ENCODE data around the gene OR8D1. TPM values are rescaled to one million over a fixed set of nuclear protein-coding genes. Genes with fewer than 3 reads are reported as not detected.

The OR8D1 gene
- total and polyA plus RNA-seq, 9 of the 15 experiments (the other 6 are each of a cell fraction or from before 2014, with no cell fraction given): 0.08 to 0.55 TPM; not detected in 7

DNA sequence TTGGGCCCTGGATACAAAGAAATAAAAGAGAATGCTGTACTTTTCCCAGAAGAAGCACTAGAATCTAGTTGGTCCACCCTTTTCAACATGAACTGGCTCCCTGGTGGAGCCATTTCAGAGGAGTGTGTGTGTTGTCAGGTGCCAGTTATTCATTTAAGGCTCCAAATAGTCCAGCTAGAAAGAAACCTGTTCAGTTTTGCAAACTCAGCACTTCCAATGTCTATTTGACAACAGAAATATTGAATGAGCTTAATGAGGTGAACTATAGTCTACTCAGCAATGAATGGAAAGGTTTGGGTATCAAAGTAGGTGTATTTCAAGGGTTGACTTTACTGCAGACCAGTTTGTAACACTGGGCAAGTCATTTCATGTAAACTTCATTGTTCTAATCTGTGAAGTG is 2.1 kb downstream of the OR8D1 start (continued):
- TF ChIP-seq ZNF253 (CRISPR knock-in tag; conservative IDR thresholded peaks at IDR 0.05): no peak

GRCh38 chr11:124311269-124311668 is 2.5 kb downstream of the OR8D1 start:
- in situ Hi-C loops (cut with MboI) (no loop called here), intact Hi-C loops (cut with micrococcal nuclease) (no loop called here)
- ATAC-seq (no peak), DNase-seq (ENCODE audit: extremely low read depth in 1 of 4, low spot score in 3 of 4) (no peak), FAIRE-seq (no peak)
- Histone ChIP-seq H3K79me2 (ENCODE audit: control insufficient read depth, insufficient read depth, low read length) (no peaks in the 10 kb centered on the region), H3K9me1 (ENCODE audit: control insufficient read depth, insufficient read depth, low read length) (no peaks in the 10 kb centered on the region), H3K4me3 (no peak overlapping the region), H3K36me3 (ENCODE audit: control insufficient read depth, insufficient read depth, low read length) (no peaks in the 10 kb centered on the region), H3K27ac (ENCODE audit: extremely low read depth, low read depth, low read length) (no peak overlapping the region), H3K4me2 (ENCODE audit: insufficient read depth, low read length) (no peak overlapping the region), H3K9me3 (replicated peaks; ENCODE audit: control insufficient read depth, insufficient read depth, low read depth, low read length) (no peaks in the 10 kb centered on the region), H2AFZ (ENCODE audit: low read depth, low read length) (no peak overlapping the region), H4K20me1 (replicated peaks; ENCODE audit: control insufficient read depth, insufficient read depth, low read length) (no peaks in the 10 kb centered on the region), H3K27me3 (ENCODE audit: control insufficient read depth in 2 of 2, insufficient read depth in 2 of 2, low read length in 2 of 2) (no peaks in the 10 kb centered on the region), H3K9ac (ENCODE audit: insufficient read depth in 1 of 2, low read depth in 2 of 2, low read length in 2 of 2) (no peak overlapping the region), H3K4me1 (replicated peaks in 1 of 2; ENCODE audit: control insufficient read depth in 2 of 2, insufficient read depth in 2 of 2, low read length in 2 of 2) (peaks cover 0 to 6% of the 10 kb centered on the region in 2 experiments; a peak in 2 of 5 replicates)
- CTCF ChIA-PET (ENCODE audit: low intra/inter-chr PET ratio): no interaction called here
- 74% methylated on average over 5 of the region's 5 CpGs for WGBS (ENCODE audit: insufficient coverage, low coverage, missing lambda C conversion rate)
- BruUV-seq (replicated peaks): no TSS peak
- POLR2A ChIA-PET: no interaction called here
- TF ChIP-seq, protein P1, sequence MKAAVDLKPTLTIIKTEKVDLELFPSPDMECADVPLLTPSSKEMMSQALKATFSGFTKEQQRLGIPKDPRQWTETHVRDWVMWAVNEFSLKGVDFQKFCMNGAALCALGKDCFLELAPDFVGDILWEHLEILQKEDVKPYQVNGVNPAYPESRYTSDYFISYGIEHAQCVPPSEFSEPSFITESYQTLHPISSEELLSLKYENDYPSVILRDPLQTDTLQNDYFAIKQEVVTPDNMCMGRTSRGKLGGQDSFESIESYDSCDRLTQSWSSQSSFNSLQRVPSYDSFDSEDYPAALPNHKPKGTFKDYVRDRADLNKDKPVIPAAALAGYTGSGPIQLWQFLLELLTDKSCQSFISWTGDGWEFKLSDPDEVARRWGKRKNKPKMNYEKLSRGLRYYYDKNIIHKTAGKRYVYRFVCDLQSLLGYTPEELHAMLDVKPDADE (conservative IDR thresholded peaks at IDR 0.05; ENCODE audit: control insufficient read depth, low read depth, low read length): no peak
- TF ChIP-seq, protein P2, sequence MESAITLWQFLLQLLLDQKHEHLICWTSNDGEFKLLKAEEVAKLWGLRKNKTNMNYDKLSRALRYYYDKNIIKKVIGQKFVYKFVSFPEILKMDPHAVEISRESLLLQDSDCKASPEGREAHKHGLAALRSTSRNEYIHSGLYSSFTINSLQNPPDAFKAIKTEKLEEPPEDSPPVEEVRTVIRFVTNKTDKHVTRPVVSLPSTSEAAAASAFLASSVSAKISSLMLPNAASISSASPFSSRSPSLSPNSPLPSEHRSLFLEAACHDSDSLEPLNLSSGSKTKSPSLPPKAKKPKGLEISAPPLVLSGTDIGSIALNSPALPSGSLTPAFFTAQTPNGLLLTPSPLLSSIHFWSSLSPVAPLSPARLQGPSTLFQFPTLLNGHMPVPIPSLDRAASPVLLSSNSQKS (CRISPR knock-in tag; IDR thresholded peaks at IDR 0.05): no peak
- TF ChIP-seq ZSCAN29 (IDR thresholded peaks at IDR 0.05) (no peak), ZNF707 (CRISPR knock-in tag; conservative IDR thresholded peaks at IDR 0.05) (no peak), EHMT2 (IDR thresholded peaks at IDR 0.05) (no peak), SRSF7 (optimal IDR thresholded peaks at IDR 0.05; ENCODE audit: low read depth, low read length) (no peak), CBX2 (IDR thresholded peaks at IDR 0.05; ENCODE audit: insufficient read depth, low read length, poor library complexity, severe bottlenecking) (no peak), ZNF668 (CRISPR knock-in tag; IDR thresholded peaks at IDR 0.05) (no peak), HOXB6 (CRISPR knock-in tag; IDR thresholded peaks at IDR 0.05; ENCODE audit: borderline replicate concordance) (no peak)
- TF ChIP-seq, protein P3, sequence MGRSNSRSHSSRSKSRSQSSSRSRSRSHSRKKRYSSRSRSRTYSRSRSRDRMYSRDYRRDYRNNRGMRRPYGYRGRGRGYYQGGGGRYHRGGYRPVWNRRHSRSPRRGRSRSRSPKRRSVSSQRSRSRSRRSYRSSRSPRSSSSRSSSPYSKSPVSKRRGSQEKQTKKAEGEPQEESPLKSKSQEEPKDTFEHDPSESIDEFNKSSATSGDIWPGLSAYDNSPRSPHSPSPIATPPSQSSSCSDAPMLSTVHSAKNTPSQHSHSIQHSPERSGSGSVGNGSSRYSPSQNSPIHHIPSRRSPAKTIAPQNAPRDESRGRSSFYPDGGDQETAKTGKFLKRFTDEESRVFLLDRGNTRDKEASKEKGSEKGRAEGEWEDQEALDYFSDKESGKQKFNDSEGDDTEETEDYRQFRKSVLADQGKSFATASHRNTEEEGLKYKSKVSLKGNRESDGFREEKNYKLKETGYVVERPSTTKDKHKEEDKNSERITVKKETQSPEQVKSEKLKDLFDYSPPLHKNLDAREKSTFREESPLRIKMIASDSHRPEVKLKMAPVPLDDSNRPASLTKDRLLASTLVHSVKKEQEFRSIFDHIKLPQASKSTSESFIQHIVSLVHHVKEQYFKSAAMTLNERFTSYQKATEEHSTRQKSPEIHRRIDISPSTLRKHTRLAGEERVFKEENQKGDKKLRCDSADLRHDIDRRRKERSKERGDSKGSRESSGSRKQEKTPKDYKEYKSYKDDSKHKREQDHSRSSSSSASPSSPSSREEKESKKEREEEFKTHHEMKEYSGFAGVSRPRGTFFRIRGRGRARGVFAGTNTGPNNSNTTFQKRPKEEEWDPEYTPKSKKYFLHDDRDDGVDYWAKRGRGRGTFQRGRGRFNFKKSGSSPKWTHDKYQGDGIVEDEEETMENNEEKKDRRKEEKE (IDR thresholded peaks at IDR 0.05; ENCODE audit: borderline replicate concordance in 1 of 2, control insufficient read depth in 1 of 2, low read depth in 2 of 2, low read length in 1 of 2): no peak
- TF ChIP-seq, protein P4, sequence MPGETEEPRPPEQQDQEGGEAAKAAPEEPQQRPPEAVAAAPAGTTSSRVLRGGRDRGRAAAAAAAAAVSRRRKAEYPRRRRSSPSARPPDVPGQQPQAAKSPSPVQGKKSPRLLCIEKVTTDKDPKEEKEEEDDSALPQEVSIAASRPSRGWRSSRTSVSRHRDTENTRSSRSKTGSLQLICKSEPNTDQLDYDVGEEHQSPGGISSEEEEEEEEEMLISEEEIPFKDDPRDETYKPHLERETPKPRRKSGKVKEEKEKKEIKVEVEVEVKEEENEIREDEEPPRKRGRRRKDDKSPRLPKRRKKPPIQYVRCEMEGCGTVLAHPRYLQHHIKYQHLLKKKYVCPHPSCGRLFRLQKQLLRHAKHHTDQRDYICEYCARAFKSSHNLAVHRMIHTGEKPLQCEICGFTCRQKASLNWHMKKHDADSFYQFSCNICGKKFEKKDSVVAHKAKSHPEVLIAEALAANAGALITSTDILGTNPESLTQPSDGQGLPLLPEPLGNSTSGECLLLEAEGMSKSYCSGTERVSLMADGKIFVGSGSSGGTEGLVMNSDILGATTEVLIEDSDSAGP (CRISPR knock-in tag; IDR thresholded peaks at IDR 0.05): no peak

Data from K562 (cell line).